NCI-H187 treated with DMSO at 0.1 percent for 48 hours (cell line): ENCODE data around the gene DDOST.
"Not testable (repeated sequence)": the region's sequence is repeated elsewhere in the genome, so short reads cannot be mapped to it uniquely, and the experiment has no call there.

Experiments
- DNase-seq: peaks from one replicate; lab custom pipeline; 2025; lab: John Stamatoyannopoulos, UW

The DDOST gene

DNA sequence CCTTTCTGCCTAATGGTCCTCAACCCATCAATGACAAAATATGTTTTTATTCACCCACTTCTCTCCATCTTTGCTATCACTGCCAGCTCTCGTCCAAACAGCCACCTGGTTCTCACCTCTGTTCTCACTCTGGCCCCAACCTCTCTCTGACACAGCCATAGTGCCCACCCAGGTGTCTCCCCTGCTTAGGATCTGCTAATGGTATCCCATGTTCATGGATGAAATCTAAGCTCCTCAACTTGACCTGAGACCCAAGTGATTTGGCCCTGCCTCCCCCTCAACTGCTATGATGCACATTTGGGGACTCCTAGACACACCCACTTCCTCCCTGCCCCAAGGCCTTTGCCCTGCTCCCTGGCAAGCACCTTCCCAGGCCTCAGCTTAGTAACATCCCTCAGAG, 30.7 kb upstream of the DDOST start:
- no peak for DNase-seq

DNA sequence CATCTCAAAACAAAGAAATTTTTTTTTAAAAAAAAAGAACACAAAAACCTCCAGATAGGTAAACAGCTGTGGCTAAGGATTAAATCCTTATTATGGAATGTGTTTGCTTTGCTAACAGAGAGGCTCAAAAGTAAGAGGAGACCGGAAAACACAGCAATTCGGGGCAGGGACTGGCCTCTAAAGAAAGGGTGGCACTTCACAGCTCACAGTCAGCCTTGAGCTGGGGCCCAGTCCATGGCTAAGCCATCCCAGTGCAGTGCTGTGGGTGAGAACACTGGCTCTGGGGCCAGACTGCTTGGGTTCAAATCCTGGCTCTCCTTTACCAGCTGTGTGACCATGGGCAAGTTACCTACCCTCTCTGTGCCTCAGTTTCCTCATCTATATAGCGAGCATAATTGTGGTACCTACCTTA, 28.5 kb upstream of the DDOST start:
- DNase-seq: no peak

DNA sequence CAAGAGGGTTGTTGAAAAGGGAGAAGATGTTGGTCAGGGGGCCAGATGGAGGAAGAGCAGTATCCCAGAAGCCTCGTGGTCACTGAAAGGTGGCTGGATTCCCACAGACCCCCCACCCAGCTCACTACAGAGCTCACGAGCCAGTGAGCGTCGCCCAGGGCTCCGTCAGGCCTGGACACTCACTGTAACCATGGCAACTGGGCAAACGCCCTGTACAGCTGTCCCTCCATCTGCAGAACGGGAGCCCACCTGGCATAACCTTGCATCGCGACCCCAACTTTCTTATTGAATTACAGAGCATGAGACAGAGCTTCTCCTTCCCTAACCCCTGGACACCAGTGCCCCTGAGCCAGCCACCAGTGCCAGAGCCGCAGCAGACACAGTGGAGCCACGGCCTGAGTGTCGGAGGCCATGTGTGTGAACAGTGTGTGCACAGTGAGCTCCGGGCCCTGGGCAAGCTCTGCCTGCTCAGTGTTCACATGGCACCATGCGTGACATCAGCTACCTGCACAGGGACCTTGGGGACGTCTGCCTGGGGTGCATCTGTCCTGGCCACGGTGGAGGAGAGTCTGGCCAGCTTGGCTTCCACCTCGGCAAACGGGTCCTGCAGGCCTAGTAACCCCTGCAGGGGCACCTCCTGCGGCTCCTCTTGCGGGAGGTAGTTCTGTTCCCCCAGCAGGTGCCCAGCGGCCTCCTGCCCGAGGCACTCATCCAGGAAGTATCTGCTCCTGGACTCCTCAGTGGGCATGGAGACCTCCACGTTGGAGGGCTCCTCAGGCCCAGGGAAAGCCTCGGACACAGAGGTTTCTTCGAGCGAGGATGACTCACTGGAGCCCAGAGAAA, 25.9 kb upstream of the DDOST start:
- DNase-seq: no peak

DNA sequence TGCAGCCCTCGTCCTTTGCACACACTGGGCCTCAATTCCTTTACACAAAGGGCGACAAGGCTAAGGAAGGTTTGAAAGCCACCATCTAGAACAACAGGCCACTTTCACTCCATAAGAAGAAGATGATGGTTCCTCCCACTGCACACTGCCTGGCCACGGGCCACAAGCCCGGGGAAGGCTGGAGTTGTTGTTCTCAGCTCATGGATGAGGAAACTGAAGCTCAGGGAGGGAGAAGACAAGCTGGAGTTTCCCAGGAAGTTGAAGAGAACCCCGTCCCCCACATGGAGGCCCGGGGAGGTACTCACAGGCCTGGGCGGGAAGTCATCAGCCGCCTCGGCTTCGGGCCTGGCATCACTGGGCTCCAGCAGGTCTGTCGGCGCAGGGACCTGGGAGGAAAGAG, 24.6 kb upstream of the DDOST start:
- DNase-seq: no peak

DNA sequence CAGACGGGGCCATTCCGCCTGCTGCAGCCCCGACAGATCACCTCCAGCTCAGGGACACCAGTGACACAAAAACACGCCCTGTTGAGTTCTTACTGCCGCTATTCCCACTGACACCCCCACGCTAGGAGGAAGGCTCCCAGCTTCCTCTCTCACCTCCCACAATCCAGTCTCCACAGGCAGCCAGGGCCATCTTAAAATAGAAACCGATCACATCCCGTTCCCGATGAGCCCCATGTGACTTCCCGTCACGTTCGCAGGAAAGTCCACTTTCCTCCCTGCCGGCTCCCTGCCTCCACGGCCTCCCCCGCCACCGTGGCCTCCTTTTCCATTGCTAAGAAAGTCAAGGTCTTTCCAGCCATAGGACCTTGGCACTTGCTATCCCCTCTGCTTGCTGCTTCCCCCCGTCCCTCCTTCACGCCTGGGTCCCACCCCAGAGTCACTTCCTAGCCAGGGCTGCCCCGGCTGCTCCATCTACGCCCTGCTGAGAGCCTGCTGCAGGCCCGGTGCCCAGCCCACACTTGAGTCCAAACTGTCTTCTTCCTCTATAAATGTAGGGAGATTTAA, 24.0 kb upstream of the DDOST start:
- no peak for DNase-seq

DNA sequence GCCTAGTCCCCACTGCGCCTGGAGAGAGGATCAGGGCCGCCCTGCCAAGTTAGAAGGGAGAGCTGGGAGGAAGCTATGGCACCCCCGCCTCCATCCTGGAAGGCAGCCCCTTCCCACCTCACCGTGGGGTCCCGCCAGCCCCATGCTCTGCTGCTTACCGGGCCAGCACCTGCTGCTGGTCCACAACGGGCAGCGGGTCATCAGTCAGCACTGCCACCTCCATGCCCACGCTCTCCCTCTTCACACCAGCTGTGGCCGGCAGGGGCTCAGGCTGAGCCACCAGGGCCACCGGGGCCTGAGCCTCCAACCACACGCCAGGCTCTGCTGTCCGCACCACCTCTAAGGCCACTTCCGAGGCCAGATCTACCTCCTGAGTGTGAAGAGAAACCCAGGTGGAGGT, 23.5 kb upstream of the DDOST start:
- DNase-seq: no peak

DNA sequence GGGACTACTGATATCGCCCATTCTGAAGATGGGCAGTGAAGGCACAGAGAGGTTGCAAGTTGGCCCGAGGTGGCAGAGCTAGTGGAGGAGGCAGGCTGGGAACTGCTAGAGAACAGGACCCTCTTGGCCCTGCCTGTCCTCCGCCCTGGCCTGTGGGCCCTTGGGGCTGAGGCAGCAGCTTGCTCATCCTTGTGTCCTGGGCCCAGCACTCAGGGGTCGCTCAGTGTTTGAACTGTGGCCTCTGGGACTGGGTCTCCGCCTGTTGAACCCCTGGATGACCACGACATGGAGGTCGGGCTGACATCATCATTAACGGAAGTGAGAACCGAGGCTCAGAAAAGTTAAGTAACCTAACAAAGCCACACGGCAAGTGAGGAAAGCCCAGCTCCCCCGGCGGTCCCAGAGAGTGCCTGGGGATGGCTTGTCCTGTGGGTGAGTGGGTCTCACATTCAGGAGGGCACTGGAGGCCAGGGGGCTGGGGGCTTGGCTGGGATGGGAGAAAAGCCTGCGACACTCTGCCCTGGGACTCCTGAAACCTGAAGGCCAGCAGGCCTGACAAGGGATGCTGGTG, 23.0 kb upstream of the DDOST start:
- no peak for DNase-seq

DNA sequence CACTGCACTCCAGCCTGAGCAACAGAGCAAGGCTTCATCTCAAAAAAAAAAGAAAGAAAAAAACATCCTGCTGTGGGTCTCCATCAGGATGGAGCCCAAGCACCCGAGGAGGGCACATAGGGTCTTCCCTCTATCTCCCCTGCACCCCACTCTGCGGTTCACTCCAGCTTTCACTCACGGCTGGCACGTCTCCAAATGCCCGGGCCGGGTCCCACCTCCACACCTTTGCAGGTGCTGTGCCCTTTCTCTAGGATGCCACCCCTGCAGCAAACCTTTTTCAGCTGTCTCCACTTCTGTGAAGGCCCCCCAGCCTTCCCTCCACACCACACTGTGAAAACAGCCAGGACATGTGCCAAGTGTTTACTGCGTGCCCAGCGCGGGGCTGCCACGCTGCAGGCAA, 22.4 kb upstream of the DDOST start:
- DNase-seq: no peak

DNA sequence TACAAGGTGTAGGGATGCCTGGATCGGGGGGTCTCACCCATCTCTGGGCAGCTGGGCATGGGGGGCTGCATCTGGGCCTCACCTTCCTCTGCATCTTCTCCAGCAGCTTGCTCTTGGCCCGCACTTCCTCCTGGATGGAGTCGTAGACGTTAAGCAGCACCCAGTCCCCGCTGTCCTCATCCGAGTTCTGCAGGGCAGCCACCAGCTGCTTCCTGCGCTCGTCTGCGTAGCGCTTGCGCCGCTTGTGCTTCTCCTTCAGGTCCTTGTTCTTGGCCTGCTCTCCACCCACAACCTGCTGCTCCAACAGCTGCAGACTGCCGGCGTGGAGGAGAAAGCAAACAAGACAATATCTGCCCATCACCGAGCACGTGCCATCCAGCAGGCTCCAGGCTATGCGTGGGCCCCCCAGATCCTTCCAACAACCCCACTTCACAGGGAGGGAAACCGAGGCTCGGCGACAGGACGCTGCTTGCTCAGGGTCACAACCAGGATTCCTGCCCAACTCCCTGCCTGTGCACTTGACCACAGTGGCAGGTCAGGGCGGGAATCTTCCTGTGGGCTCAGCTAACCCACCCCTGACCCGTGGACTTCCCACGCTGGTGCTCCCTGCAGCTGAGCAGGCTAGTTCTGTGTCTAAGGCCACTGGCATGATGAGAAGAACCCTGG, 21.5 kb upstream of the DDOST start:
- no peak for DNase-seq

DNA sequence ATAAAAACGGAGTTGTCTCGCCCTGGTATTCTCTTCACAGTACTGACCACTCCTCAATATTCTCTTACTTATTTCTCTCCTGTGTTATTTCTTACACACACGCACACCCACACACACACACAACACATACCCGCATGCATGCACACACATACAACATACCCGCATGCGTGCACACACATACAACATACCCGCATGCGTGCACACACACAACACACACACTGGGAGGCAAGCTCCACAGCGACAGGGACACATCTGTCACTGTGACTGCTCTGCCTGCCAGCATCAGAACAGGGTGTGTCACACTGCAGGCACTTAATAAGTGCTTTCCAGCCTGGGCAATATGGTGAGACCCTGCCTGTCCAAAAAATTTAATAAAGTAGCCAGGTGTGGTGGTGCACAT, 20.8 kb upstream of the DDOST start:
- no peak for DNase-seq

DNA sequence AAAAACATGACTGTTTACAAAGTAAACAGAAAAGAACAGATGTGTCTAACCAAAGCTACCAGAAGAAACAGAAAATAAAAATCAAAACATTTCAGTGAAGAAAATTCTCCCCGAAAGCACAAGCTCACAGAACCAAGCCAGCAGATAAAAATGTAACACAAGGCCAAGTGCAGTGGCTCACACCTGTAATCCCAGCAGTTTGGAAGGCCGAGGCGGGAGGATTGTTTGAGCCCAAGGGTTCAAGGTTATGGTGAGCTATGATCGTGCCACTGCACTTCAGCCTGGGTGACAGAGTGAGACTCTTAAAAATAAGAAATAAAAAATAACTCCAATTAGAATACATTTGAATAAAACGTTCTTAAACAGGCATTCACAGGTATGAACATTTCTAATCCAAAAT, 19.1 kb upstream of the DDOST start:
- no peak for DNase-seq

DNA sequence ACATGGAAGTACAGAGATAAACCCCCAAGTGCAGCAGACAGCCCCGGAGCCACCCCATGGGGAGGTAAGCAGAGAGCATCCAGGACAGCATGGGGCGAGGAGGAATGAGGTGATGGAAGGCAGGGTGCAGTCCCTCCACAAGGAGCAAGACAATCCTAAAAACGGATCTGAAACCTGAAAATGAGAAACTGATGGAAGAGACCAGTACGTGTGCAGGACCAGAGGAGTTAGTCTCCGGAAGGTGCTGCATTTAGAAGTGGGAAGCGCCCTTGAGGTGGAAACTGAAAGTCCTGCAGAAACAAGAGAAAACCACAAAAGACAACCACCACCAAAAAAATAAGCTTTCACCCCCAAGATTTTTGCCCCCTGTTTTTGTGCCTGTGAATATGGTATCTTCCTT, 17.4 kb upstream of the DDOST start:
- DNase-seq: no peak

DNA sequence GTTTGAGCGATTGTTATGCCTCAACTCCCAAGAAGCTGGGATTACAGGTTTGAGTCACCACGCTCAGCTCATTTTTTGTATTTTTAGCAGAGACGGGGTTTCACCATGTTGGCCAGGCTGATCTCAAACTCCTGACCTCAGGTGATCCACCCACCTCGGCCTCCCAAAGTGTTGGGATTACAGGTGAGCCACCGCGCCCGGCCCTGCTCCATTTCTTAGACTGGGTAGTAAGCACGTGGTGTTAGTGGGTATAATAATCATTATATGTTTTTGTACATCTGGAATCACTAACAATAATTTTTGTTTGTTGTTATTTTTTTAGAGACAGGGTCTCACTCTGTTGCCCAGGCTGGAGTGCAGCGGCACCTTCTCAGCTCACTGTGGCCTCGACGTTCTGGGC, 12.5 kb upstream of the DDOST start:
- DNase-seq: not testable (repeated sequence)

DNA sequence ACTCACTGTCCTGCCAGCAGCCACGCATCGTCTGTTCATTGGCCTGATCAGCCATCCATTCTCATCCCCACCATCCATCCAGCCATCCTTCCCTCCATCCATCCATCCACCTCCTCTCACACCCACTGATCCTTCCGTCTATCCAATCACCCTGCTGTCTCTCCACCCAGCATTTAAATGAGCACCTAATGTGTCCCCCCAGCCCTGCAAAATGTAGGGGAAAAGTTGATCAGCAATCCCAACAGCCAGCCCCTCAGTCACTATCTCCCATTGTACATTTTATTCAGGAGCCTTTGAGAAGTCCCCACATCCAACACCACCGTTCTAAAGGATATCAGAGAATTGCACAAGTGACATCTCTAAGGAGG, 11.1 kb upstream of the DDOST start:
- DNase-seq: no peak

DNA sequence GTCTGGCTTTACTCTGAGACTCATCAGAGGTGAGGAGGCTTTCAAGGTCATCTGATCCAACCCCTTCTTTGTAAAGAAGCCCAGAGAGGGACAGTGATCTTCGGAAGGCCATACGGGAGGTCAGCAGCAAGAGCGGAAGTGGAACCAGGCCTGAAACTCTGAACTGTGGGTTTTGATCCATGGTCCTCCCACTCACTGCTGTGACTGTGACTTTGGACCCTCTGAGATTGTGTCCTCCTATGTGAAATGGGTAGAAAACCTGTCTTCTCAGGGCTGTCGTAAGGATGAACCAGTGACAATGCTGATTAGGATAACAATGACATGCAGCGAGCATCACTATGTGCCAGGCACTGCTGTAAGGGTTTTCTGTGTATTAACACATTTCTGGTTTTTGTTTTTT, 9.8 kb upstream of the DDOST start:
- DNase-seq: no peak

DNA sequence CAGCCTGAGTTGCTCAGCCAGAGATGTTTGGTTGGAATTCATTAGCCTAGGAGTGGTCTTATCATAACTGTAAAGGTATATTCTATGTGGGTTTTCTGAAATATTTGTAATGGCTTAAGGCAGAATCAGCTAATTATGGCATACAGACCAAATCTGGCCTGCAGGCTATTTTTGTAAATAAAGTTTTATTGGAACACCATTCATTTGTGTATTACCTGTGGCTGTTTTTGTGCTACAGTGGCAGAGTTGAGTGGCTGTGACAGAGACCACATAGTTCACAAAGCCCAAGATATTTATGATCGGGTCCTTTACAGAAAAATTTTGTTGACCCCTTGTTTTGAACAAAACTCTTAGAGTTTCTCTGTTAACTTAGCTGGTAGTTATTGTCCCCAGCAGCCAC, 7.4 kb upstream of the DDOST start:
- no peak for DNase-seq

DNA sequence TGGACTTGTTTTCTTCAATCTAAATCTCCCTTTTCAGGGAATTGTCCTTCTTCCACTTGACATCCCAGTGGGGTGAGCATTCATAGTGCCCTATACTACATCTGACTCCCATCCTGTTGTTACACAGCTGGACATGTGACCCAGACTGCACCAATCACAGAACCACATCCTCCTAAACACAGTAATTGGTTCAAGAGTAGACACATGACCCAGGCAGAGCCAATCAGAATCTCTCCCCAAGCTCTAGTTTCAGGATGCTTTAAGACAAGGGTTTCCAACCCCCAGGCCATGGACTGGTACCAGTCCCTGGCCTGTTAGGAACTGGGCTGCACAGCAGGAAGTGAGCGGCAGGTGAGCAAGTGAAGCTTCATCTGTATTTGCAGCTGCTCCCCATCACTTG, 5.6 kb upstream of the DDOST start:
- no peak for DNase-seq

DNA sequence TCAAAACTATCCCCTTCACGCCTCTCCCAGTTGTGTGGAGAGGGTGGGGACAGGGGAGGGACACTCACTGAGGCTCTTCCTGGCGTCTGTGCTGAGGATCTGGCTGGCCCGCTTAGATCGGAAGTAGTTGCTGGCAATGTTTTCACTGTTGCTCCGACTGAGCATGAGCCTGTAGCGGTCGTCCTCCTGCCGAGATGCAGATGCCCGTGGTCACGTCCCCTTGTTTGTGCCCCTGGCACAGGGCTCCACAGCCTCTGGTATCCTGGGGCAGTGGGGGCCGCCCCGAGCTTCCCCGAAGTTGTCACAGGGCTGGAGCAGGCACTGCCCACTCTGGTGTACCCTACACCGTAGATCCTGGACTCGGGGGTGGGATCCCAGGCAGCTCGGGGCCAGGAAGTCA, 5.0 kb upstream of the DDOST start:
- DNase-seq: no peak

DNA sequence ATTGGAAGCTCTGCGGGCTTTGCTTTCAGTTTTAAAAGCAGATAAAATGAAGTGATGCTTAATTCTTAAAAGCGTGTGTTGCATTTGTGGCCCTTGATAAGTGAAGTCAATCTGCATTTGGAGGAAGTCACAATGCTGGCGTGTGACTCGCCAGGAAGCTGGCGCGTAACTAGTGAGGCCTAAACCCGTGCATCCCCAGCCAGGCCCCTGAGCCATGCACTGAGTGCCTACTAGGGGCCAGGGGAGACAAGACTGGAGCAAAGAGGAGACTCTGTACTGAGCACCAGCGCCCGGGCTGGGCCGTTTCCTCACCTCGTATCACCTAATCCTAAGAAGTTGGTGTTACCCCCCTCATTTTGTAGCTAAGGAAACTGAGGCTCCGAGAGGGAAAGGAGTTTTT, 4.6 kb upstream of the DDOST start:
- no peak for DNase-seq

DNA sequence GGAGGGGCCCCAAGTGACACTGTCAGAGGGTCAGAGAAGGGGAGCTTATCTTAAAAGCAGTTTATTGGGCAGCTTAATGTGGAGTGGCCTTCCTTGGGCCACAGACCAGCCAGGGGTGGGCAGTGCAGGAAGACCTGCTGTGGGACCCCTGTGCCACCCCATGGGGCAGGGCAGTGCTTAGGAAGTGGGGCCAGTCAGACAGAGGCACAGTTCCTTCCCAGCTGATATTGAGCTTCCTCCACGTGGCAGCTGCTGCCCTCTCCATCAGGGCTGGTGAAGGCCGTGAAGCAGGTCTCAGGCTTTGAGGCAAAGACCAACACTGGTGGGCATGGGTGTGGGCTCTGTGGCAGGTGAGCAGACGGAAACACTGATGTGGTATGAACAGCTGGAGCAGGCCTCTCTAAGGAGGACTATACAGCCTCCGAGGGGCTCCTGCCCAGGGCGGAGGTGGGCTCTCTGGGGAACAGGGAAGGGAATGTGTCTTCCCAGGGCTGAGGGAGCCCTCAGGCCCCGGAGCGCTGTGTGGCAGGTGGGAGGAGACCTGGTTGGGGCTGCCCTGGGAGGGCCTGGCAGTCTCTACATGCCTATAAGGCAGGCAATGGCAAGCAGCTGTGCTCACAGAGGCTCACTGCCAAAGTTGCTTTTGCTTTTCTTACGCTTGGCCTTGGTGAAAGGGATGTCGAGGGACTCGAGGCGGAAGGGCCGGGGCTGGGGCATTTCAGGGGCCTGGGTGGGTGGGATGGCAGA, 3.0 kb upstream of the DDOST start:
- no peak for DNase-seq

DNA sequence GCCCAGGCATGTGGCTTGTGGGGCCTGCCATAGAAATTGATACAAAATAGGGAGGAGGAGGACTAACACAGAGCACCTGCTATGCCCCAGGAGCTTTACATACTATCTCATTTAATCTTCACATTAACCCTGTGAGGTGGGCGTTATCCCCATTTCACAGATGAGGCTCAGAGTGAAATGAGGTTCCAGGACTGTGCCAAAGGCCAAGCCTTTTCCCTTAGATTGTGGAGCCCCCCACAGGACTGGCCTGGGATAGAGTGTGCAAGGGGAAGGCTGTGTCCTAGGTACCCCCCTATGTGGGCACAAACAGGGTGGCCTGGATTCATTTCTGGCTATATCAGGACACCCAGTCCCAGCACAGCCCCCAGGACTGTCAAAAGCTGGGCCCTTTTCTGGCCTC, 2.2 kb upstream of the DDOST start:
- DNase-seq: no peak

DNA sequence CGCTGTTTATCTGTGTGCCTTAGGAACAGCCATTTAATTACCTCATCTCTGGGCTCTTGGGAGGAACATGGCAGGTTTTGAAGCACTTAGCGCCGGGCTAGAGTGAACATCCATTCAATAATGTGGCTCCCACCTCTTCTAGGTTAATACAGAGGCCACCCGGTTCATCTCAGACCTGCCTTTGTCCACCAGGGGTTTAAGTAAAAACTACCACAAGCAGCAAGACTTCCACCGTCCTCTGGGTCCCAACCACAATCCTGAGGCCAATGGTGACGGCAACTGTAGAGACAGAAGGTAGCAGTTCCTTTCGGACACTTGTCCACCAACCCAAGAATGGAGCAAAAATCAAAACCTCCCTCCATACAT, 924 bp upstream of the DDOST start:
- DNase-seq: no peak

DNA sequence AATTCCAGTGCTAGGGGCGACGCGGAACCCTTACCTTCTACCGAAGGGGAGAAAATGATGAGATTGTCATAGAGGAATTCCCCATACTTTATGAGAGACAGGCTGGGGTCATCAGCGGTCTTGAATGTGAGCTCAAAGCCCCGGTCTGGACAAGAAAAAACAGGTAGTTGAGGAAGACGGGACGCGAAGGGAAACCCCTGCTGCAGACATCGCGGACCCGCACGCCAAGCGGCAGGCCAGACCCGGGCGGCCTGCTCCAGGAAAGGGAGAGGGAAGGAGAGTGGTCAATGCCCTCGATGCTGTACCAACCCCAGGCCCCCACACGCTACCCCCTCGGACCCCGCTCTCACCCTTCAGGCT, 342 bp downstream of the DDOST start:
- no peak for DNase-seq
